H1 (cell line): ENCODE data around the gene TMEM115. TPM values are rescaled to one million over a fixed set of nuclear protein-coding genes. Genes with fewer than 3 reads are reported as not detected.

Experiments
- CTCF ChIA-PET: fragments of 300-600 bp; sonication (Branson Sonifier 250); formaldehyde crosslinking; loops from one replicate; lab custom pipeline; 2021; ENCODE audit not compliant: partially characterized antibody; lab: Charles Lee
- POLR2A ChIA-PET: fragments of 300-600 bp; sonication (Branson Sonifier 250); formaldehyde crosslinking; loops from one replicate; lab custom pipeline; 2021; ENCODE audit warnings: inconsistent platforms; ENCODE audit not compliant: partially characterized antibody; lab: Charles Lee
- DNase-seq, 2 experiments: peaks; one replicate each; pipeline versions ENCODE4 v3.0.0 to v3.0.0-alpha.2; 2010 to 2022; ENCODE audit warnings: low spot score in 2 of 2, low read depth in 1 of 2, mixed read lengths in 1 of 2
- FAIRE-seq: peaks from 2 replicates; lab custom pipeline; 2011; peaks lifted over from hg19 to GRCh38; lab: Jason Lieb, UNC
- H2AFZ ChIP-seq: 2 replicates; pipeline ENCODE4 v1.8.1; 2012; ENCODE audit warnings: low read length, inconsistent platforms
- H2AK5ac ChIP-seq: 2 replicates; pipeline ENCODE4 v1.6.1; 2013; ENCODE audit warnings: low read depth, low read length
- H2BK120ac ChIP-seq: replicated peaks from 2 replicates; pipeline ENCODE3; 2013; ENCODE audit warnings: low read depth, low read length, inconsistent platforms
- H2BK12ac ChIP-seq: 2 replicates; pipeline ENCODE4 v1.6.1; 2013; ENCODE audit warnings: low read depth, low read length
- H2BK15ac ChIP-seq: 2 replicates; pipeline ENCODE4 v1.6.1; 2013; ENCODE audit warnings: low read length
- H2BK20ac ChIP-seq: 2 replicates; pipeline ENCODE4 v1.6.1; 2013; ENCODE audit warnings: low read length
- H2BK5ac ChIP-seq: 2 replicates; pipeline ENCODE4 v1.6.1; 2013; ENCODE audit warnings: low read depth, low read length
- H3K14ac ChIP-seq: 2 replicates; pipeline ENCODE4 v1.6.1; 2013; ENCODE audit warnings: inconsistent platforms; ENCODE audit not compliant: insufficient read length
- H3K18ac ChIP-seq: 2 replicates; pipeline ENCODE4 v1.6.1; 2013; ENCODE audit warnings: low read length; ENCODE audit errors: extremely low read depth
- H3K23ac ChIP-seq: 2 replicates; pipeline ENCODE4 v1.6.1; 2013; ENCODE audit warnings: inconsistent platforms; ENCODE audit not compliant: insufficient read length
- H3K23me2 ChIP-seq: 2 replicates; pipeline ENCODE4 v1.6.1; 2013; ENCODE audit warnings: low read depth, low read length
- H3K27ac ChIP-seq: 2 replicates; pipeline ENCODE4 v1.6.1; 2011; ENCODE audit warnings: low read depth, low read length, inconsistent platforms
- H3K27me3 ChIP-seq, 4 experiments: replicated peaks in 1 of 4; 1 replicate in 1 of 4; 2 replicates in 3 of 4; pipeline versions ENCODE4 v1.6.1 to v1.8.1; 2011 to 2013; ENCODE audit warnings: low read length in 3 of 4, mild to moderate bottlenecking in 3 of 4, inconsistent platforms in 2 of 4, mixed read lengths in 2 of 4, moderate library complexity in 1 of 4; ENCODE audit not compliant: control insufficient read depth in 3 of 4, insufficient read depth in 3 of 4; ENCODE audit errors: extremely low read depth in 1 of 4
- H3K36me3 ChIP-seq, 4 experiments: 2 replicates each; pipeline versions ENCODE4 v1.6.1 to v1.8.1; 2011 to 2013; ENCODE audit warnings: mild to moderate bottlenecking in 4 of 4, low read length in 3 of 4, moderate library complexity in 2 of 4, control low read depth in 1 of 4, inconsistent platforms in 1 of 4; ENCODE audit not compliant: insufficient read depth in 4 of 4, control insufficient read depth in 2 of 4
- H3K4ac ChIP-seq: replicated peaks from 2 replicates; pipeline ENCODE3; 2013; ENCODE audit warnings: low read length, low read depth, mixed read lengths, inconsistent platforms; ENCODE audit not compliant: insufficient read length
- H3K4me1 ChIP-seq, 4 experiments: replicated peaks in 1 of 4; 1 replicate in 1 of 4; 2 replicates in 3 of 4; pipeline versions ENCODE4 v1.6.1 to v1.8.1; 2011 to 2013; ENCODE audit warnings: low read length in 3 of 4, inconsistent platforms in 2 of 4, mixed read lengths in 1 of 4; ENCODE audit not compliant: insufficient read depth in 4 of 4, control insufficient read depth in 3 of 4
- H3K4me2 ChIP-seq, 2 experiments: 2 replicates each; pipeline versions ENCODE4 v1.6.1 to v1.8.1; 2011 to 2013; ENCODE audit warnings: low read depth in 2 of 2, low read length in 2 of 2, control low read depth in 1 of 2, inconsistent platforms in 1 of 2, mild to moderate bottlenecking in 1 of 2; ENCODE audit not compliant: insufficient read depth in 1 of 2
- H3K4me3 ChIP-seq, 4 experiments: fragments of 200-600, 300-600 bp in 1 of 4; sonication (generic), shearing (Covaris generic), sonication (Bioruptor Twin) in 1 of 4; 2 replicates each; pipeline versions ENCODE4 v1.5.1 to v1.8.1; 2011 to 2016; ENCODE audit warnings: low read length in 4 of 4, low read depth in 3 of 4, control low read depth in 2 of 4, inconsistent platforms in 2 of 4, mild to moderate bottlenecking in 2 of 4, mixed read lengths in 1 of 4, moderate library complexity in 1 of 4; ENCODE audit not compliant: insufficient read depth in 2 of 4; ENCODE audit errors: extremely low read depth in 1 of 4
- H3K56ac ChIP-seq: replicated peaks from 2 replicates; pipeline ENCODE3; 2013; ENCODE audit warnings: low read depth, mild to moderate bottlenecking, mixed read lengths, low read length, inconsistent platforms; ENCODE audit not compliant: insufficient read length
- H3K79me1 ChIP-seq: 2 replicates; pipeline ENCODE4 v1.6.1; 2013; ENCODE audit warnings: low read depth, low read length, control low read depth
- H3K79me2 ChIP-seq, 2 experiments: 2 replicates each; pipeline versions ENCODE4 v1.6.1 to v1.8.1; 2012 to 2013; ENCODE audit warnings: low read length in 2 of 2, mild to moderate bottlenecking in 2 of 2, inconsistent platforms in 1 of 2; ENCODE audit not compliant: insufficient read depth in 2 of 2, control insufficient read depth in 1 of 2
- H3K9ac ChIP-seq, 4 experiments: replicated peaks in 1 of 4; 1 replicate in 1 of 4; 2 replicates in 3 of 4; pipeline versions ENCODE4 v1.6.1 to v1.8.1; 2011 to 2013; ENCODE audit warnings: low read depth in 3 of 4, low read length in 3 of 4, control low read depth in 2 of 4, mild to moderate bottlenecking in 2 of 4, moderate library complexity in 2 of 4, inconsistent platforms in 1 of 4; ENCODE audit errors: extremely low read depth in 1 of 4
- H3K9me3 ChIP-seq, 2 experiments: 2 replicates each; pipeline versions ENCODE4 v1.6.1 to v1.8.1; 2012 to 2013; ENCODE audit warnings: mild to moderate bottlenecking in 2 of 2, moderate library complexity in 2 of 2, control low read depth in 1 of 2, inconsistent platforms in 1 of 2, low read depth in 1 of 2, low read length in 1 of 2, mixed read lengths in 1 of 2; ENCODE audit not compliant: insufficient read depth in 2 of 2
- H4K20me1 ChIP-seq, 2 experiments: replicated peaks in 1 of 2; 2 replicates each; pipeline versions ENCODE3 to v1.8.1; 2011 to 2013; ENCODE audit warnings: inconsistent platforms in 2 of 2, low read length in 2 of 2, mild to moderate bottlenecking in 1 of 2; ENCODE audit not compliant: insufficient read depth in 2 of 2, control insufficient read depth in 1 of 2
- H4K5ac ChIP-seq: 2 replicates; pipeline ENCODE4 v1.6.1; 2013; ENCODE audit warnings: low read length, low read depth, mixed read lengths, inconsistent platforms; ENCODE audit not compliant: insufficient read length
- H4K8ac ChIP-seq: 2 replicates; pipeline ENCODE4 v1.8.0; 2013; ENCODE audit warnings: mild to moderate bottlenecking, moderate library complexity, low read length, inconsistent platforms; ENCODE audit not compliant: insufficient read depth; ENCODE audit errors: extremely low read depth
- H4K91ac ChIP-seq: replicated peaks from 2 replicates; pipeline ENCODE3; 2013; ENCODE audit warnings: low read length, mixed read lengths, inconsistent platforms; ENCODE audit not compliant: insufficient read length
- ATF2 ChIP-seq: IDR thresholded peaks from 2 replicates; pipeline ENCODE4 v1.6.1; 2012; ENCODE audit warnings: low read length, inconsistent platforms
- CTCF ChIP-seq, 3 experiments: IDR thresholded peaks; 1 replicate in 2 of 3; 2 replicates in 1 of 3; pipeline versions ENCODE4 v1.5.1 to v1.6.1; 2011; ENCODE audit warnings: low read length in 3 of 3, mild to moderate bottlenecking in 3 of 3, inconsistent platforms in 2 of 3, low read depth in 1 of 3, moderate library complexity in 1 of 3; ENCODE audit not compliant: insufficient read depth in 1 of 3; ENCODE audit errors: control extremely low read depth in 1 of 3
- KDM4A ChIP-seq: IDR thresholded peaks from one replicate; pipeline ENCODE4 v1.7.1; 2012; ENCODE audit warnings: low read depth, mild to moderate bottlenecking, moderate library complexity, low read length, inconsistent platforms; ENCODE audit not compliant: severe bottlenecking
- SIN3A ChIP-seq, 2 experiments: IDR thresholded peaks in 1 of 2; conservative IDR thresholded peaks in 1 of 2; 2 replicates each; pipeline ENCODE4 v1.6.1; 2011 to 2012; ENCODE audit warnings: low read length in 2 of 2, improper control_type of control experiment in 1 of 2, low read depth in 1 of 2, mild to moderate bottlenecking in 1 of 2
- ZNF274 ChIP-seq: IDR thresholded peaks from 2 replicates; pipeline ENCODE4 v1.7.0; 2012; ENCODE audit warnings: low read length, borderline replicate concordance; ENCODE audit errors: extremely low read depth
- WGBS, 2 experiments: shearing (Covaris generic) in 1 of 2; methylation state at CpG; one replicate each; pipeline versions ENCODE4 v1.1.6 to v1.1.7; 2013 to 2015; ENCODE audit warnings: low lambda C conversion rate in 2 of 2, mixed read lengths in 2 of 2, inconsistent platforms in 1 of 2, low coverage in 1 of 2, missing lambda C conversion rate in 1 of 2; ENCODE audit not compliant: insufficient replicate concordance in 2 of 2, insufficient coverage in 1 of 2, insufficient read length in 1 of 2; ENCODE audit errors: extremely low coverage in 1 of 2, missing lambda C conversion rate in 1 of 2; 5-methylcytosine and 5-hydroxymethylcytosine counted together
- polyA plus RNA-seq, 7 experiments: library from polyadenylated mRNA; depleted of rRNA in 3 of 7; stranded (reverse) in 5 of 7; unstranded in 2 of 7; fragments of >200 nt in 5 of 7; fragments of 200-250 nt in 2 of 7; gene quantifications; 1 replicate in 5 of 7; 2 replicates in 1 of 7; 4 replicates in 1 of 7; pipeline versions ENCODE4 v1.2.1 to v1.2.3, GENCODE V29; 2011 to 2013; ENCODE audit warnings: missing spikeins in 2 of 7, mixed read lengths in 2 of 7
- total RNA-seq: library from RNA; stranded (reverse); fragmentation: NEBNext Ultra II Directional; extraction: Animal tissue kit (Norgen Biotek cat#: 25700); gene quantifications from 2 replicates; pipeline ENCODE4 v1.2.1, GENCODE V29; 2021

TMEM115 gene
- total and polyA plus RNA-seq, 2 of the 8 experiments (the other 6 are each of a cell fraction or from before 2014, with no cell fraction given): 25.4 to 32.4 TPM

GRCh38 chr3:50365080-50365841 is 5.9 kb upstream of the TMEM115 start:
- H3K79me1 ChIP-seq: 0 out of 2 replicates have a peak, but pooled peaks cover 2% of the 10 kb centered on the region
- H2AFZ ChIP-seq: 0 out of 2 replicates have a peak overlapping the region, but pooled peaks have one; percentile 47
- CTCF ChIA-PET: interaction anchor here (0.8 to 4.5 kb wide), 11 partner anchors 9 to 251 kb away, joined by 3 to 18 read pairs (median 4); partner anchors contain the start of genes MAPKAPK3 and RASSF1
- peak overlapping the region; percentile 34; the same call in 1 of the 2 replicates for H3K18ac ChIP-seq
- WGBS, 2 experiments: 11% methylated on average over 35 of the region's 53 CpGs; no CpG with 5 or more reads in 1 of the 2 experiments
- FAIRE-seq: no peak
- POLR2A ChIA-PET: interaction anchor here (0.7 to 2.5 kb wide), 7 partner anchors 10 to 1604 kb away, joined by 3 to 22 read pairs (median 3); partner anchors contain the start of genes CYB561D2 and NPRL2
- H4K8ac ChIP-seq: peak overlapping the region; percentile 83; the same call in 1 of the 2 replicates
- H3K4me2 ChIP-seq: peak overlapping the region; percentile 76 to 91
- H2BK15ac ChIP-seq: no peak overlapping the region
- H3K27ac ChIP-seq: peak overlapping the region; percentile 39; the same call in 1 of the 2 replicates
- H3K27me3 ChIP-seq: peaks cover 0 to 5% (median 2%) of the 10 kb centered on the region in 4 experiments; a peak in 3 of 7 replicates
- no peaks in the 10 kb centered on the region for H3K79me2 ChIP-seq
- H3K14ac ChIP-seq: no peak overlapping the region
- no peaks in the 10 kb centered on the region for H3K9me3 ChIP-seq
- H3K4me1 ChIP-seq: peaks cover 0 to 15% (median 10%) of the 10 kb centered on the region in 4 experiments; a peak in 6 of 7 replicates
- no peak overlapping the region for H2BK12ac ChIP-seq
- H2BK120ac ChIP-seq: no peak overlapping the region
- DNase-seq: peak; percentile 78 to 93
- peaks cover 0 to 2% of the 10 kb centered on the region in 2 experiments for H4K20me1 ChIP-seq
- no peak overlapping the region for H2BK20ac ChIP-seq
- H3K9ac ChIP-seq: peak overlapping the region in 3 of 4 experiments; percentile 3 to 58 (median 49); a peak in 5 of 7 replicates
- H4K91ac ChIP-seq: peak overlapping the region; percentile 38
- H3K4ac ChIP-seq: no peak overlapping the region
- no peaks in the 10 kb centered on the region for H3K36me3 ChIP-seq
- H3K23ac ChIP-seq: no peak overlapping the region
- H2BK5ac ChIP-seq: peak overlapping the region; percentile 12; the same call in 1 of the 2 replicates
- H3K56ac ChIP-seq: no peak overlapping the region
- no peak overlapping the region for H4K5ac ChIP-seq
- no peak overlapping the region for H2AK5ac ChIP-seq
- peak overlapping the region; percentile 48 to 68 (median 59) for H3K4me3 ChIP-seq
- peaks cover 12% of the 10 kb centered on the region; the same call in 1 of the 2 replicates for H3K23me2 ChIP-seq
- TF ChIP-seq SIN3A (conservative IDR thresholded peaks at IDR 0.05 in 1 of 2, IDR thresholded peaks at IDR 0.05 in 1 of 2; ENCODE audit: low read depth in 1 of 2, low read length in 2 of 2) (no peak), CTCF (IDR thresholded peaks at IDR 0.05; ENCODE audit: control extremely low read depth in 1 of 3, insufficient read depth in 1 of 3, low read depth in 1 of 3, low read length in 3 of 3) (peak in 1 of 3 experiments; percentile 20; a peak in 1 of 4 replicates), ZNF274 (no peak), ATF2 (no peak), KDM4A (peak; percentile 72)
